Heart left ventricle (tissue), 13 donors: Measurements from ENCODE around the gene SORBS2.

Experiments
- CTCF ChIP-seq, 12 donors: fragments of 200-600 bp; sonication (generic) in 4 of 12; IDR thresholded peaks; one replicate each; pipeline versions ENCODE4 v1.5.0 to v1.8.0; 2018 to 2022; ENCODE audit warnings: antibody characterized with exemption in 12 of 12, mild to moderate bottlenecking in 5 of 12
- POLR2A ChIP-seq, 2 donors: fragments of 450-650 bp; IDR thresholded peaks; one replicate each; pipeline ENCODE4 v1.6.1; 2017; ENCODE audit warnings: antibody characterized with exemption in 2 of 2, mild to moderate bottlenecking in 2 of 2, moderate library complexity in 2 of 2
- donor health status: ischemic (EF 13 %, LVEDD 7.1; RV severe dilation, severe dysfunction).
- donor health status: DM: no; HTN: yes; CAD: no.
- donor health status: DM: no; HTN: no; CAD: no.
- donor health status: ischemic (EF 25% LVEDD 6.9; RV normal size, moderate dysfunction).
- donor health status: ischemic (EF 25% LVEDD 5.7; RV mildly dilated, moderate dysfunction).
- donor health status: ischemic (EF 35%, LVEDD 5.7; RV mildly dilated, moderate dysfunction).
- donor health status: nonischemic (EF 11% LVEDD 7.7; RV severe dilation, severe dysfunction).
- donor health status: DM: yes; HTN: yes; CAD: no.
- donor health status: PGD.
- donor health status: ischemic (EF 29% LVEDD 5.4; RV normal size, mild dysfunction).
- donor health status: nonischemic (EF 23%, LVEDD 6.1; RV moderate dilation, normal function).

DNA sequence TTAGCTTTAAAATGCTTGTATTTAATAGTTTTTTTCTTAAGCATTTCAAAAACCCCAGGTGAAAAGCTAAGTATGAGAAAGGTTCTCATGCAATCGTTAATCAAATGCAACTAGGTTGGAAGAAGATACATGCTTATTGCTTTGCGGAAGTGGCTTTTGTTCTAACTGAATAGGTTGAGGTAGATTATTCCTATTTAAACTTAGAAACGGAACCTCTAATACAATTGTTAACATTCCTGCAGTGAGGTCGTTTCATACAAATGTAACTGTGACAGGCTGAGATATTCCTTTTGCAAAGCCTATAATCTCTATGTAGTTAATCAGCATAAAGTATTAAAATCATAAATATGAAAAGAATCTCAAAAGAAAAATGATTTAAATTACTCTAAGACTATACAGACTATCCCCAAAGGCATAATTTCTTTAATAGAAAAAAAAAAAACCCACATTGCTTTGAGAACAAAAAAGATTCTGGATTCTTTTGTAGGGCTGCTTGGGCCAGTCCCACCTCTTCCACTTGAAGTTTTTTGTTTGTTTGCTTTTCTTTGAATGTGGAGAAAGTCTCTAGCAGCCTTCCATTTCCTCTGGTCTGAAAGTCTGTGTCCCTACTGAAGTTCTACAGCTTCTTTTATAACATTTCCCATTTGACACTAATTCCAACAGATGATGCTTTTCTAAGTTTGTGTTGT, 25.6 kb upstream of the SORBS2 start:
- TF ChIP-seq CTCF (IDR thresholded peaks at IDR 0.05): no peak
- no peak for TF ChIP-seq POLR2A (IDR thresholded peaks at IDR 0.05)
